ENCODE data around the gene PLAC8.
"Not testable (repeated sequence)": the region's sequence is repeated elsewhere in the genome, so short reads cannot be mapped to it uniquely, and the experiment has no call there.

PLAC8 gene

GRCh38 chr4:83043801-83044407 is 70.6 kb downstream of the PLAC8 start:
- TF ChIP-seq, protein P1, sequence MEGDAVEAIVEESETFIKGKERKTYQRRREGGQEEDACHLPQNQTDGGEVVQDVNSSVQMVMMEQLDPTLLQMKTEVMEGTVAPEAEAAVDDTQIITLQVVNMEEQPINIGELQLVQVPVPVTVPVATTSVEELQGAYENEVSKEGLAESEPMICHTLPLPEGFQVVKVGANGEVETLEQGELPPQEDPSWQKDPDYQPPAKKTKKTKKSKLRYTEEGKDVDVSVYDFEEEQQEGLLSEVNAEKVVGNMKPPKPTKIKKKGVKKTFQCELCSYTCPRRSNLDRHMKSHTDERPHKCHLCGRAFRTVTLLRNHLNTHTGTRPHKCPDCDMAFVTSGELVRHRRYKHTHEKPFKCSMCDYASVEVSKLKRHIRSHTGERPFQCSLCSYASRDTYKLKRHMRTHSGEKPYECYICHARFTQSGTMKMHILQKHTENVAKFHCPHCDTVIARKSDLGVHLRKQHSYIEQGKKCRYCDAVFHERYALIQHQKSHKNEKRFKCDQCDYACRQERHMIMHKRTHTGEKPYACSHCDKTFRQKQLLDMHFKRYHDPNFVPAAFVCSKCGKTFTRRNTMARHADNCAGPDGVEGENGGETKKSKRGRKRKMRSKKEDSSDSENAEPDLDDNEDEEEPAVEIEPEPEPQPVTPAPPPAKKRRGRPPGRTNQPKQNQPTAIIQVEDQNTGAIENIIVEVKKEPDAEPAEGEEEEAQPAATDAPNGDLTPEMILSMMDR (IDR thresholded peaks at IDR 0.05; ENCODE audit: unreplicated experiment in 3 of 3), result no peak
- peaks cover 15% of the 10 kb centered on the region for H3K36me3 Mint-ChIP-seq (ENCODE audit: low read depth)
- H3K27ac Mint-ChIP-seq, result no peak overlapping the region
- H3K4me3 Mint-ChIP-seq, result no peak overlapping the region
- no peaks in the 10 kb centered on the region for H3K27me3 Mint-ChIP-seq (ENCODE audit: low read depth)
- no peaks in the 10 kb centered on the region for H3K4me1 Mint-ChIP-seq
- H3K9me3 Mint-ChIP-seq, result no peaks in the 10 kb centered on the region

GRCh38 chr4:83043157-83043556 is 71.4 kb downstream of the PLAC8 start:
- peaks cover 13% of the 10 kb centered on the region for H3K36me3 Mint-ChIP-seq (ENCODE audit: low read depth)
- not testable (repeated sequence) for H3K27me3 Mint-ChIP-seq (ENCODE audit: low read depth); H3K9me3 Mint-ChIP-seq; H3K27ac Mint-ChIP-seq; H3K4me3 Mint-ChIP-seq; H3K4me1 Mint-ChIP-seq

- Mint-ChIP-seq H3K27ac (no peak overlapping the region), H3K36me3 (ENCODE audit: low read depth) (peaks cover 10% of the 10 kb centered on the region), H3K9me3 (no peaks in the 10 kb centered on the region), H3K4me1 (peaks cover 17% of the 10 kb centered on the region), H3K4me3 (no peak overlapping the region), H3K27me3 (ENCODE audit: low read depth) (no peaks in the 10 kb centered on the region)
- TF ChIP-seq, protein P1 (IDR thresholded peaks at IDR 0.05; ENCODE audit: unreplicated experiment in 3 of 3), result no peak
Observed at GRCh38 chr4:83040269-83040668, 74.3 kb downstream of the PLAC8 start.
